ENCODE measurements around the gene BBS9.

DNA sequence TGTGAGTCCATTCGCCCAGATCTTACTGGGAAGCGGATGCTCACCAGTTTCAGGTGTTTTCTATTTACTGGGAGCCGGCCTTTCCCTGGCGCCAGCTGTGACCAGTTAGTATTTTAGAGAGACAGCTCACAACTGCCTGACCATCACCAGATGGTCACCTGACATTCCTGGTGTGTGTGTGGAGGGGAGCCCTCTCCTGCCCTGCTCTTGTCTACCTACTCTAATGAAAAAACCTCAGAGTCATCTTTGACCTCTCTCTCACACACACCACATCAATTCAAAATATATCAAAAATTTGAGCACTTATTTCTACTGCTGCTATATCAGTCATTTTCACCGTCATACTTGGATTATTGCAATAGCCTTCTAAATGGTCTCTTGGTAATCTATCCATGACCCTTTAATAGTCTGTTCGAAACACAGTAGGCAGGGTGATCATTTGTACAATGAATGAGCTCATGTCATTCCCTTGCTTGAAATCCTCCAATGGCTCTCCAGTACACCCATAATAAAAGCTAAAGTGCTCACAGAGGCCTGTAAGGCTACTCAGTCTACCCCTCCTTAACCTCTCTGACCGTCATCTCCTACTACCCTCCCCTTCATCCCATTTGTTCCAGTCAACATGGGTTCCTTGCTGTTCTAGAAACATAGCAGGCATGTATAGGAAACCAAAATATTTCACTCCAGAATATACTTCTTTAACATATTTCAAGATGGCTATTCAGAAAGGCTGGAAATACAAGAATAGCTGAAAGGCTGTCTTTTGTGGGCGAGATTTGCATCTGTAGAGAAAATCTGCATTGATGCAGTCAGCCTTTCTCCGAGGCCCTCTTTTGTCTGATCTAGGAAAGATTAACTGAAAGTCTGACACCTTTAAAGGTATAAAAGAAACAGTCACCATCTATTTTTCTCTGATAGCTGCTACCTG is 49.3 kb upstream of the BBS9 start:
- TF ChIP-seq, protein P1, sequence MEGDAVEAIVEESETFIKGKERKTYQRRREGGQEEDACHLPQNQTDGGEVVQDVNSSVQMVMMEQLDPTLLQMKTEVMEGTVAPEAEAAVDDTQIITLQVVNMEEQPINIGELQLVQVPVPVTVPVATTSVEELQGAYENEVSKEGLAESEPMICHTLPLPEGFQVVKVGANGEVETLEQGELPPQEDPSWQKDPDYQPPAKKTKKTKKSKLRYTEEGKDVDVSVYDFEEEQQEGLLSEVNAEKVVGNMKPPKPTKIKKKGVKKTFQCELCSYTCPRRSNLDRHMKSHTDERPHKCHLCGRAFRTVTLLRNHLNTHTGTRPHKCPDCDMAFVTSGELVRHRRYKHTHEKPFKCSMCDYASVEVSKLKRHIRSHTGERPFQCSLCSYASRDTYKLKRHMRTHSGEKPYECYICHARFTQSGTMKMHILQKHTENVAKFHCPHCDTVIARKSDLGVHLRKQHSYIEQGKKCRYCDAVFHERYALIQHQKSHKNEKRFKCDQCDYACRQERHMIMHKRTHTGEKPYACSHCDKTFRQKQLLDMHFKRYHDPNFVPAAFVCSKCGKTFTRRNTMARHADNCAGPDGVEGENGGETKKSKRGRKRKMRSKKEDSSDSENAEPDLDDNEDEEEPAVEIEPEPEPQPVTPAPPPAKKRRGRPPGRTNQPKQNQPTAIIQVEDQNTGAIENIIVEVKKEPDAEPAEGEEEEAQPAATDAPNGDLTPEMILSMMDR (conservative IDR thresholded peaks at IDR 0.05; ENCODE audit: low read depth, low read length) = no peak
- TF ChIP-seq POLR2A (IDR thresholded peaks at IDR 0.05; ENCODE audit: low read depth, low read length) = no peak
- no peak for TF ChIP-seq FOS (IDR thresholded peaks at IDR 0.05; ENCODE audit: low read depth, low read length)
- TF ChIP-seq CEBPB (IDR thresholded peaks at IDR 0.05; ENCODE audit: low read depth, low read length) = no peak
- no peak for TF ChIP-seq RCOR1 (IDR thresholded peaks at IDR 0.05; ENCODE audit: insufficient replicate concordance, low read length)
